ENCODE measurements around the gene SEC31A. TPM values are rescaled to one million over a fixed set of nuclear protein-coding genes. Genes with fewer than 3 reads are reported as not detected.

The SEC31A gene
- total and polyA plus RNA-seq, 2 experiments from 2014 or later, result 91.0 to 98.8 TPM

DNA sequence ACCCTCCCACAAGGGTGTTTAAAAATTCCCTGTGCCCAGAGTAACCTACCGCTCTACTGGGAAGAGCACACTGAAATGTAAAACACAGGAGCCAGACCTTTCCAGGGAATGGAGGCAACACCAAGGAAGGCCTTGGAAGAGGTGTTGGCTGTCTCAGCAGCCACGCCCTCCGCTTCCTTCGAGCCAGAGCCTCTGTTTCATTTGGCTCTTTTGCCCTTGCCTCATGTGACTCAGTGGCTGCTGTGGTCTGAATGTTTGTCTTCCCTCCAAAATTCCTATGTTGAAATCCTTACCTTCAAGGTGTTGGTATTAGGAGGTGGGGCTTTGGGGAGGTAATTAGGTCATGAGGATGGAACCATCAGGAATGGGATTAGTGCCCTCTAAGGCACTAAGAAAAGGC is 103.6 kb downstream of the SEC31A start:
- Mint-ChIP-seq H3K4me3 (no peak overlapping the region), H3K4me1 (peaks cover 29% of the 10 kb centered on the region), H3K27ac (no peak overlapping the region), H3K9me3 (no peaks in the 10 kb centered on the region; the same call in 1 of the 3 replicates), H3K27me3 (ENCODE audit: insufficient read depth, low read depth, poor library complexity) (peaks cover 99% of the 10 kb centered on the region), H3K36me3 (ENCODE audit: low read depth) (no peaks in the 10 kb centered on the region; the same call in 2 of the 3 replicates)
- Histone ChIP-seq H2AFZ (no peak overlapping the region), H3K27me3 (ENCODE audit: insufficient read depth) (peaks cover 100% of the 10 kb centered on the region), H3K4me3 (no peak overlapping the region), H3F3A (replicated peaks; ENCODE audit: low read depth) (no peaks in the 10 kb centered on the region), H3K4me2 (no peak overlapping the region), H3K9me2 (ENCODE audit: insufficient read depth) (no peaks in the 10 kb centered on the region), H3K79me2 (replicated peaks; ENCODE audit: insufficient read depth) (no peaks in the 10 kb centered on the region), H3K27ac (ENCODE audit: low read depth) (no peak overlapping the region), H4K20me1 (replicated peaks; ENCODE audit: insufficient read depth) (peaks cover 13% of the 10 kb centered on the region), H3K4me1 (ENCODE audit: insufficient read depth) (peaks cover 27% of the 10 kb centered on the region), H3K36me3 (ENCODE audit: insufficient read depth) (no peaks in the 10 kb centered on the region)
- TF ChIP-seq POLR2AphosphoS5 (IDR thresholded peaks at IDR 0.05; ENCODE audit: low read depth) (no peak), JUNB (IDR thresholded peaks at IDR 0.05; ENCODE audit: unreplicated experiment) (no peak), EZH2 (IDR thresholded peaks at IDR 0.05; ENCODE audit: low read depth, unreplicated experiment) (no peak), STAT1 (IDR thresholded peaks at IDR 0.05; ENCODE audit: unreplicated experiment) (no peak), ZNF331 (CRISPR knock-in tag; IDR thresholded peaks at IDR 0.05; ENCODE audit: low read depth) (no peak), EZH2phosphoT487 (IDR thresholded peaks at IDR 0.05; ENCODE audit: unreplicated experiment) (no peak), NANOG (IDR thresholded peaks at IDR 0.05; ENCODE audit: borderline replicate concordance) (no peak), ZNF114 (CRISPR knock-in tag; IDR thresholded peaks at IDR 0.05) (no peak), CREB1 (CRISPR knock-in tag; IDR thresholded peaks at IDR 0.05; ENCODE audit: low read depth) (no peak)
- TF ChIP-seq, protein P1, sequence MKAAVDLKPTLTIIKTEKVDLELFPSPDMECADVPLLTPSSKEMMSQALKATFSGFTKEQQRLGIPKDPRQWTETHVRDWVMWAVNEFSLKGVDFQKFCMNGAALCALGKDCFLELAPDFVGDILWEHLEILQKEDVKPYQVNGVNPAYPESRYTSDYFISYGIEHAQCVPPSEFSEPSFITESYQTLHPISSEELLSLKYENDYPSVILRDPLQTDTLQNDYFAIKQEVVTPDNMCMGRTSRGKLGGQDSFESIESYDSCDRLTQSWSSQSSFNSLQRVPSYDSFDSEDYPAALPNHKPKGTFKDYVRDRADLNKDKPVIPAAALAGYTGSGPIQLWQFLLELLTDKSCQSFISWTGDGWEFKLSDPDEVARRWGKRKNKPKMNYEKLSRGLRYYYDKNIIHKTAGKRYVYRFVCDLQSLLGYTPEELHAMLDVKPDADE (IDR thresholded peaks at IDR 0.05), result no peak
- TF ChIP-seq, protein P2, sequence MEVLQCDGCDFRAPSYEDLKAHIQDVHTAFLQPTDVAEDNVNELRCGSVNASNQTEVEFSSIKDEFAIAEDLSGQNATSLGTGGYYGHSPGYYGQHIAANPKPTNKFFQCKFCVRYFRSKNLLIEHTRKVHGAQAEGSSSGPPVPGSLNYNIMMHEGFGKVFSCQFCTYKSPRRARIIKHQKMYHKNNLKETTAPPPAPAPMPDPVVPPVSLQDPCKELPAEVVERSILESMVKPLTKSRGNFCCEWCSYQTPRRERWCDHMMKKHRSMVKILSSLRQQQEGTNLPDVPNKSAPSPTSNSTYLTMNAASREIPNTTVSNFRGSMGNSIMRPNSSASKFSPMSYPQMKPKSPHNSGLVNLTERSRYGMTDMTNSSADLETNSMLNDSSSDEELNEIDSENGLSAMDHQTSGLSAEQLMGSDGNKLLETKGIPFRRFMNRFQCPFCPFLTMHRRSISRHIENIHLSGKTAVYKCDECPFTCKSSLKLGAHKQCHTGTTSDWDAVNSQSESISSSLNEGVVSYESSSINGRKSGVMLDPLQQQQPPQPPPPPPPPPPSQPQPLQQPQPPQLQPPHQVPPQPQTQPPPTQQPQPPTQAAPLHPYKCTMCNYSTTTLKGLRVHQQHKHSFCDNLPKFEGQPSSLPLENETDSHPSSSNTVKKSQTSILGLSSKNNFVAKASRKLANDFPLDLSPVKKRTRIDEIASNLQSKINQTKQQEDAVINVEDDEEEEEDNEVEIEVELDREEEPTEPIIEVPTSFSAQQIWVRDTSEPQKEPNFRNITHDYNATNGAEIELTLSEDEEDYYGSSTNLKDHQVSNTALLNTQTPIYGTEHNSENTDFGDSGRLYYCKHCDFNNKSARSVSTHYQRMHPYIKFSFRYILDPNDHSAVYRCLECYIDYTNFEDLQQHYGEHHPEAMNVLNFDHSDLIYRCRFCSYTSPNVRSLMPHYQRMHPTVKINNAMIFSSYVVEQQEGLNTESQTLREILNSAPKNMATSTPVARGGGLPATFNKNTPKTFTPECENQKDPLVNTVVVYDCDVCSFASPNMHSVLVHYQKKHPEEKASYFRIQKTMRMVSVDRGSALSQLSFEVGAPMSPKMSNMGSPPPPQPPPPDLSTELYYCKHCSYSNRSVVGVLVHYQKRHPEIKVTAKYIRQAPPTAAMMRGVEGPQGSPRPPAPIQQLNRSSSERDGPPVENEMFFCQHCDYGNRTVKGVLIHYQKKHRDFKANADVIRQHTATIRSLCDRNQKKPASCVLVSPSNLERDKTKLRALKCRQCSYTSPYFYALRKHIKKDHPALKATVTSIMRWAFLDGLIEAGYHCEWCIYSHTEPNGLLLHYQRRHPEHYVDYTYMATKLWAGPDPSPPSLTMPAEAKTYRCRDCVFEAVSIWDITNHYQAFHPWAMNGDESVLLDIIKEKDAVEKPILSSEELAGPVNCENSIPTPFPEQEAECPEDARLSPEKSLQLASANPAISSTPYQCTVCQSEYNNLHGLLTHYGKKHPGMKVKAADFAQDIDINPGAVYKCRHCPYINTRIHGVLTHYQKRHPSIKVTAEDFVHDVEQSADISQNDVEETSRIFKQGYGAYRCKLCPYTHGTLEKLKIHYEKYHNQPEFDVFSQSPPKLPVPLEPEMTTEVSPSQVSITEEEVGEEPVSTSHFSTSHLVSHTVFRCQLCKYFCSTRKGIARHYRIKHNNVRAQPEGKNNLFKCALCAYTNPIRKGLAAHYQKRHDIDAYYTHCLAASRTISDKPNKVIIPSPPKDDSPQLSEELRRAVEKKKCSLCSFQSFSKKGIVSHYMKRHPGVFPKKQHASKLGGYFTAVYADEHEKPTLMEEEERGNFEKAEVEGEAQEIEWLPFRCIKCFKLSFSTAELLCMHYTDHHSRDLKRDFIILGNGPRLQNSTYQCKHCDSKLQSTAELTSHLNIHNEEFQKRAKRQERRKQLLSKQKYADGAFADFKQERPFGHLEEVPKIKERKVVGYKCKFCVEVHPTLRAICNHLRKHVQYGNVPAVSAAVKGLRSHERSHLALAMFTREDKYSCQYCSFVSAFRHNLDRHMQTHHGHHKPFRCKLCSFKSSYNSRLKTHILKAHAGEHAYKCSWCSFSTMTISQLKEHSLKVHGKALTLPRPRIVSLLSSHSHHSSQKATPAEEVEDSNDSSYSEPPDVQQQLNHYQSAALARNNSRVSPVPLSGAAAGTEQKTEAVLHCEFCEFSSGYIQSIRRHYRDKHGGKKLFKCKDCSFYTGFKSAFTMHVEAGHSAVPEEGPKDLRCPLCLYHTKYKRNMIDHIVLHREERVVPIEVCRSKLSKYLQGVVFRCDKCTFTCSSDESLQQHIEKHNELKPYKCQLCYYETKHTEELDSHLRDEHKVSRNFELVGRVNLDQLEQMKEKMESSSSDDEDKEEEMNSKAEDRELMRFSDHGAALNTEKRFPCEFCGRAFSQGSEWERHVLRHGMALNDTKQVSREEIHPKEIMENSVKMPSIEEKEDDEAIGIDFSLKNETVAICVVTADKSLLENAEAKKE (CRISPR knock-in tag; IDR thresholded peaks at IDR 0.05), result no peak
- TF ChIP-seq, protein P3, sequence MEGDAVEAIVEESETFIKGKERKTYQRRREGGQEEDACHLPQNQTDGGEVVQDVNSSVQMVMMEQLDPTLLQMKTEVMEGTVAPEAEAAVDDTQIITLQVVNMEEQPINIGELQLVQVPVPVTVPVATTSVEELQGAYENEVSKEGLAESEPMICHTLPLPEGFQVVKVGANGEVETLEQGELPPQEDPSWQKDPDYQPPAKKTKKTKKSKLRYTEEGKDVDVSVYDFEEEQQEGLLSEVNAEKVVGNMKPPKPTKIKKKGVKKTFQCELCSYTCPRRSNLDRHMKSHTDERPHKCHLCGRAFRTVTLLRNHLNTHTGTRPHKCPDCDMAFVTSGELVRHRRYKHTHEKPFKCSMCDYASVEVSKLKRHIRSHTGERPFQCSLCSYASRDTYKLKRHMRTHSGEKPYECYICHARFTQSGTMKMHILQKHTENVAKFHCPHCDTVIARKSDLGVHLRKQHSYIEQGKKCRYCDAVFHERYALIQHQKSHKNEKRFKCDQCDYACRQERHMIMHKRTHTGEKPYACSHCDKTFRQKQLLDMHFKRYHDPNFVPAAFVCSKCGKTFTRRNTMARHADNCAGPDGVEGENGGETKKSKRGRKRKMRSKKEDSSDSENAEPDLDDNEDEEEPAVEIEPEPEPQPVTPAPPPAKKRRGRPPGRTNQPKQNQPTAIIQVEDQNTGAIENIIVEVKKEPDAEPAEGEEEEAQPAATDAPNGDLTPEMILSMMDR (conservative IDR thresholded peaks at IDR 0.05; ENCODE audit: low read depth in 2 of 2), result no peak
- TF ChIP-seq, protein P4, sequence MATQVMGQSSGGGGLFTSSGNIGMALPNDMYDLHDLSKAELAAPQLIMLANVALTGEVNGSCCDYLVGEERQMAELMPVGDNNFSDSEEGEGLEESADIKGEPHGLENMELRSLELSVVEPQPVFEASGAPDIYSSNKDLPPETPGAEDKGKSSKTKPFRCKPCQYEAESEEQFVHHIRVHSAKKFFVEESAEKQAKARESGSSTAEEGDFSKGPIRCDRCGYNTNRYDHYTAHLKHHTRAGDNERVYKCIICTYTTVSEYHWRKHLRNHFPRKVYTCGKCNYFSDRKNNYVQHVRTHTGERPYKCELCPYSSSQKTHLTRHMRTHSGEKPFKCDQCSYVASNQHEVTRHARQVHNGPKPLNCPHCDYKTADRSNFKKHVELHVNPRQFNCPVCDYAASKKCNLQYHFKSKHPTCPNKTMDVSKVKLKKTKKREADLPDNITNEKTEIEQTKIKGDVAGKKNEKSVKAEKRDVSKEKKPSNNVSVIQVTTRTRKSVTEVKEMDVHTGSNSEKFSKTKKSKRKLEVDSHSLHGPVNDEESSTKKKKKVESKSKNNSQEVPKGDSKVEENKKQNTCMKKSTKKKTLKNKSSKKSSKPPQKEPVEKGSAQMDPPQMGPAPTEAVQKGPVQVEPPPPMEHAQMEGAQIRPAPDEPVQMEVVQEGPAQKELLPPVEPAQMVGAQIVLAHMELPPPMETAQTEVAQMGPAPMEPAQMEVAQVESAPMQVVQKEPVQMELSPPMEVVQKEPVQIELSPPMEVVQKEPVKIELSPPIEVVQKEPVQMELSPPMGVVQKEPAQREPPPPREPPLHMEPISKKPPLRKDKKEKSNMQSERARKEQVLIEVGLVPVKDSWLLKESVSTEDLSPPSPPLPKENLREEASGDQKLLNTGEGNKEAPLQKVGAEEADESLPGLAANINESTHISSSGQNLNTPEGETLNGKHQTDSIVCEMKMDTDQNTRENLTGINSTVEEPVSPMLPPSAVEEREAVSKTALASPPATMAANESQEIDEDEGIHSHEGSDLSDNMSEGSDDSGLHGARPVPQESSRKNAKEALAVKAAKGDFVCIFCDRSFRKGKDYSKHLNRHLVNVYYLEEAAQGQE (IDR thresholded peaks at IDR 0.05; ENCODE audit: unreplicated experiment), result no peak
- ATAC-seq (no peak), DNase-seq (ENCODE audit: low spot score) (no peak)

Measured in GM23338 (cell line).